Right lobe of liver (tissue), 6 donors: ENCODE data around the gene EIF6. TPM values are rescaled to one million over a fixed set of nuclear protein-coding genes. Genes with fewer than 3 reads are reported as not detected.

Source experiments
- ATAC-seq, 4 donors: fragments of 200-7000 bp; cut with Tn5 transposase; one replicate each; pipeline ENCODE4 v1.9.1; 2020; ENCODE audit warnings: mild to moderate bottlenecking in 4 of 4, moderate library complexity in 4 of 4
- DNase-seq, 3 donors: peaks; one replicate each; pipeline ENCODE4 v3.0.0-alpha.2; 2020
- H3K27ac ChIP-seq, 3 donors: fragments of 200-600 bp; one replicate each; pipeline ENCODE4 v1.8.0; 2022
- H3K27me3 ChIP-seq, 2 donors: fragments of 200-600 bp; one replicate each; pipeline ENCODE4 v1.8.0; 2022
- H3K36me3 ChIP-seq, 4 donors: fragments of 200-600 bp; sonication (generic) in 1 of 4; one replicate each; pipeline versions ENCODE4 v1.5.1 to v1.8.0; 2017 to 2022; ENCODE audit warnings: control low read depth in 1 of 4
- H3K4me1 ChIP-seq, 4 donors: fragments of 200-600 bp; sonication (generic) in 1 of 4; one replicate each; pipeline versions ENCODE4 v1.5.1 to v1.8.0; 2017 to 2022; ENCODE audit warnings: control low read depth in 1 of 4
- H3K4me3 ChIP-seq, 3 donors: fragments of 200-600 bp; one replicate each; pipeline ENCODE4 v1.8.0; 2022
- H3K9me3 ChIP-seq, 4 donors: fragments of 200-600 bp; sonication (generic) in 1 of 4; one replicate each; pipeline versions ENCODE4 v1.5.1 to v1.8.0; 2017 to 2022; ENCODE audit warnings: control low read depth in 1 of 4
- CTCF ChIP-seq, 4 donors: fragments of 200-600 bp in 3 of 4; fragments of 450-650 bp in 1 of 4; IDR thresholded peaks; one replicate each; pipeline versions ENCODE4 v1.5.1 to v1.8.0; 2016 to 2022; ENCODE audit warnings: antibody characterized with exemption in 4 of 4, mild to moderate bottlenecking in 2 of 4
- POLR2A ChIP-seq: fragments of 450-650 bp; IDR thresholded peaks from one replicate; pipeline ENCODE4 v1.6.1; 2017; ENCODE audit warnings: antibody characterized with exemption, mild to moderate bottlenecking
- WGBS: methylation state at CpG from one replicate; pipeline ENCODE4 v1.1.6; 2018; ENCODE audit warnings: low coverage, low lambda C conversion rate; ENCODE audit not compliant: insufficient coverage; ENCODE audit errors: missing lambda C conversion rate; 5-methylcytosine and 5-hydroxymethylcytosine counted together
- intact Hi-C, 2 donors: fragments of 100-400 bp; cut with DNase I; formaldehyde crosslinking; loops; one replicate each; pipeline versions ENCODE4 v1.11.2 to v1.14.1; 2022
- total RNA-seq, 6 experiments: library from RNA; depleted of rRNA in 2 of 6; stranded (reverse); fragments of >200 nt in 2 of 6; fragmentation: NEBNext Ultra II Directional in 3 of 6; extraction: Animal tissue kit (Norgen Biotek cat#: 25700) in 3 of 6; gene quantifications; one replicate each; pipeline versions ENCODE4 v1.1.0 to v1.2.4, GENCODE V29; 2016 to 2023
- donor health status: DM: no; HTN: yes; CAD: no.
- donor health status: DM: no; HTN: no; CAD: no.
- donor health status: DM: no; HTN: no; CAD: no.
- donor health status: DM: no; HTN: yes; CAD: no.
- donor health status: DM: no; HTN: yes; CAD: no.

Gene EIF6
- total RNA-seq, 6 experiments from 2014 or later: 73.6 to 131 (median 83.3) TPM

GRCh38 chr20:35290186-35290886, 5.8 kb upstream of the EIF6 start:
- Histone ChIP-seq H3K4me3 (no peak overlapping the region), H3K27me3 (no peaks in the 10 kb centered on the region), H3K27ac (no peak overlapping the region), H3K4me1 (peaks cover 0 to 18% (median 7%) of the 10 kb centered on the region in 4 donors), H3K9me3 (no peaks in the 10 kb centered on the region), H3K36me3 (no peaks in the 10 kb centered on the region)
- 75% methylated on average over 2 of the region's 7 CpGs for WGBS
- intact Hi-C loops: no loop called here
- ATAC-seq (no peak), DNase-seq (no peak)
- TF ChIP-seq CTCF (IDR thresholded peaks at IDR 0.05): no peak
- no peak for TF ChIP-seq POLR2A

GRCh38 chr20:35288325-35289060, 3.9 kb upstream of the EIF6 start:
- no peak for DNase-seq
- no peak for ATAC-seq
- H3K36me3 ChIP-seq: no peaks in the 10 kb centered on the region
- H3K27ac ChIP-seq: no peak overlapping the region
- no peak overlapping the region for H3K4me3 ChIP-seq
- H3K9me3 ChIP-seq: no peaks in the 10 kb centered on the region
- 80% methylated on average over 2 of the region's 19 CpGs for WGBS
- intact Hi-C loops: no loop called here
- peaks cover 0 to 21% (median 9%) of the 10 kb centered on the region in 4 donors for H3K4me1 ChIP-seq
- H3K27me3 ChIP-seq: no peaks in the 10 kb centered on the region
- TF ChIP-seq CTCF (IDR thresholded peaks at IDR 0.05) (no peak), POLR2A (no peak)

GRCh38 chr20:35287509-35288324, 3.1 kb upstream of the EIF6 start:
- Histone ChIP-seq H3K27me3 (no peaks in the 10 kb centered on the region), H3K9me3 (no peaks in the 10 kb centered on the region), H3K4me1 (peaks cover 0 to 27% (median 11%) of the 10 kb centered on the region in 4 donors), H3K27ac (no peak overlapping the region), H3K36me3 (no peaks in the 10 kb centered on the region), H3K4me3 (no peak overlapping the region)
- no peak for ATAC-seq
- intact Hi-C loops: no loop called here
- TF ChIP-seq CTCF (IDR thresholded peaks at IDR 0.05) (no peak), POLR2A (no peak)
- WGBS: 75% methylated on average over 4 of the region's 28 CpGs
- no peak for DNase-seq

DNA sequence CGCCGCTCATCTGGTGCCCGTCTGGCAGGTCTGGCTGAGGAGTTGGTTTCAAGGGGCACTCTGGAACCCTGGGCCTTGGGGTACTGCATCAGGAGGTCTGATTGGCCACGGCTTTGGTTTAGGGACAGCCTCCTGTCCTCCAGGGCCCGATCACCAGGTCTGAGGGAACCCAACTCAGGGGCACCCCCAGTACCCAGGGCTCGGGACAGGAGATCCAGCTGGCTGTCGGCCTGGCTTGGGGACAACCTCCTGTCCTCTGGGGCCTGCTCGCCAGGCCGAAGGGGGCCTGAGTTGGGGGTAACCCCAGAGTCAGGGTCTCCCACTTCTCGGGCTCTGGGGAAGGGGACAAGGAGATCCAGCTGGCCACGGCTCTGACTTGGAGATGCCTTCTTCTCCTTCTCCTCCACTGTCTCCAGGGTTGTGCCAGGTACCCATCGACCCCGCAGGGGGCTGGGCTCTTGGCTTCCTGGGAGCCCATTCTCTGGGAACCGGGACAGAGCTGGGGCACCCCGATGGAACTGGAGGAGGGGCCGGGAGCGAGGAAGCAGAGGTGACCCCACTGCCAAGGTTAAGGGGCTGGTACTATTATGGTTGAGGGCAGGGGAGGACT, 2.4 kb upstream of the EIF6 start:
- no peak for DNase-seq
- 100% methylated on average over 1 of the region's 17 CpGs for WGBS
- peaks cover 0 to 27% (median 13%) of the 10 kb centered on the region in 4 donors for H3K4me1 ChIP-seq
- H3K27me3 ChIP-seq: no peaks in the 10 kb centered on the region
- peaks cover 0 to 6% (median 0%) of the 10 kb centered on the region in 4 donors for H3K36me3 ChIP-seq
- no peak for TF ChIP-seq CTCF (IDR thresholded peaks at IDR 0.05)
- TF ChIP-seq POLR2A: no peak
- H3K27ac ChIP-seq: peak overlapping the region in 2 of 3 donors; percentile 55 to 84
- no peak overlapping the region for H3K4me3 ChIP-seq
- intact Hi-C loops: no loop called here
- H3K9me3 ChIP-seq: no peaks in the 10 kb centered on the region
- ATAC-seq: no peak
